Heart left ventricle (tissue), 16 donors: ENCODE measurements around the gene ARMC6. TPM values are rescaled to one million over a fixed set of nuclear protein-coding genes. Genes with fewer than 3 reads are reported as not detected.
A peak's percentile ranks its signal among the peaks of the same experiment; 100 is the strongest.

Source experiments
- ATAC-seq, 4 donors: fragments of 200-7000 bp; cut with Tn5 transposase; one replicate each; pipeline ENCODE4 v1.9.1; 2020 to 2022; ENCODE audit warnings: moderate library complexity in 4 of 4, mild to moderate bottlenecking in 3 of 4, moderate number of reproducible peaks in 1 of 4
- DNase-seq, 5 donors: peaks; one replicate each; pipeline ENCODE4 v3.0.0-alpha.2; 2020
- H3K27ac ChIP-seq, 12 donors: fragments of 200-600 bp; sonication (generic) in 4 of 12; one replicate each; pipeline versions ENCODE4 v1.5.0 to v1.8.0; 2016 to 2022; ENCODE audit warnings: mild to moderate bottlenecking in 2 of 12
- H3K27me3 ChIP-seq, 9 donors: fragments of 200-600 bp; sonication (generic) in 2 of 9; one replicate each; pipeline versions ENCODE4 v1.5.1 to v1.8.0; 2016 to 2022; ENCODE audit warnings: mild to moderate bottlenecking in 3 of 9
- H3K36me3 ChIP-seq, 9 donors: fragments of 200-600 bp; sonication (generic) in 2 of 9; one replicate each; pipeline versions ENCODE4 v1.5.0 to v1.8.0; 2018 to 2022; ENCODE audit warnings: mild to moderate bottlenecking in 2 of 9
- H3K4me1 ChIP-seq, 12 donors: fragments of 200-600 bp; sonication (generic) in 4 of 12; one replicate each; pipeline versions ENCODE4 v1.5.0 to v1.8.0; 2016 to 2022; ENCODE audit warnings: mild to moderate bottlenecking in 3 of 12
- H3K4me3 ChIP-seq, 12 donors: fragments of 200-600 bp; sonication (generic) in 4 of 12; one replicate each; pipeline versions ENCODE4 v1.5.0 to v1.8.0; 2017 to 2022; ENCODE audit warnings: mild to moderate bottlenecking in 9 of 12, moderate library complexity in 4 of 12
- H3K9me3 ChIP-seq, 12 donors: fragments of 200-600 bp; sonication (generic) in 4 of 12; one replicate each; pipeline versions ENCODE4 v1.5.0 to v1.8.0; 2016 to 2022; ENCODE audit warnings: mild to moderate bottlenecking in 1 of 12
- POLR2A ChIP-seq, 2 donors: fragments of 450-650 bp; IDR thresholded peaks; one replicate each; pipeline ENCODE4 v1.6.1; 2017; ENCODE audit warnings: antibody characterized with exemption in 2 of 2, mild to moderate bottlenecking in 2 of 2, moderate library complexity in 2 of 2
- WGBS, 4 donors: extraction: QIAGEN DNeasy Blood & Tissue Kit in 2 of 4; methylation state at CpG; one replicate each; pipeline versions ENCODE4 v1.1.5 to v1.1.7; 2013 to 2018; 5-methylcytosine and 5-hydroxymethylcytosine counted together
- intact Hi-C, 10 donors: fragments of 100-400 bp; cut with DNase I; formaldehyde crosslinking; loops; one replicate each; pipeline versions ENCODE4 v1.11.1 to v1.14.2; 2022
- polyA plus RNA-seq, 2 donors: library from polyadenylated mRNA; stranded (reverse); fragments of 200-250 nt; gene quantifications; one replicate each; pipeline ENCODE4 v1.2.3, GENCODE V29; 2013
- total RNA-seq, 9 donors: library from RNA; depleted of rRNA in 2 of 9; stranded (reverse); fragments of >200 nt in 2 of 9; fragmentation: NEBNext Ultra II Directional in 3 of 9; extraction: Animal tissue kit (Norgen Biotek cat#: 25700) in 3 of 9; gene quantifications; one replicate each; pipeline versions ENCODE4 v1.1.0 to v1.2.4, GENCODE V29; 2016 to 2023
- TF ChIP-seq, protein P1 (sequence below), 12 donors: fragments of 200-600 bp; sonication (generic) in 4 of 12; IDR thresholded peaks; one replicate each; pipeline versions ENCODE4 v1.5.0 to v1.8.0; 2018 to 2022; ENCODE audit warnings: antibody characterized with exemption in 12 of 12, mild to moderate bottlenecking in 5 of 12
- donor health status: ischemic (EF 13 %, LVEDD 7.1; RV severe dilation, severe dysfunction).
- donor health status: healthy with polysubstance abuse.
- donor health status: DM: no; HTN: yes; CAD: no.
- donor health status: DM: no; HTN: no; CAD: no.
- donor health status: ischemic (EF 25% LVEDD 6.9; RV normal size, moderate dysfunction).
- donor health status: ischemic (EF 25% LVEDD 5.7; RV mildly dilated, moderate dysfunction).
- donor health status: healthy.
- donor health status: DM: yes; HTN: yes; CAD: no.
- donor health status: ischemic (EF 35%, LVEDD 5.7; RV mildly dilated, moderate dysfunction).
- donor health status: nonischemic (EF 11% LVEDD 7.7; RV severe dilation, severe dysfunction).
- donor health status: DM: yes; HTN: yes; CAD: no.
- donor health status: PGD.
- donor health status: ischemic (EF 29% LVEDD 5.4; RV normal size, mild dysfunction).
- donor health status: nonischemic (EF 23%, LVEDD 6.1; RV moderate dilation, normal function).

ARMC6 gene
- total and polyA plus RNA-seq, 11 donors, result 9.9 to 24.7 (median 18.0) TPM

DNA sequence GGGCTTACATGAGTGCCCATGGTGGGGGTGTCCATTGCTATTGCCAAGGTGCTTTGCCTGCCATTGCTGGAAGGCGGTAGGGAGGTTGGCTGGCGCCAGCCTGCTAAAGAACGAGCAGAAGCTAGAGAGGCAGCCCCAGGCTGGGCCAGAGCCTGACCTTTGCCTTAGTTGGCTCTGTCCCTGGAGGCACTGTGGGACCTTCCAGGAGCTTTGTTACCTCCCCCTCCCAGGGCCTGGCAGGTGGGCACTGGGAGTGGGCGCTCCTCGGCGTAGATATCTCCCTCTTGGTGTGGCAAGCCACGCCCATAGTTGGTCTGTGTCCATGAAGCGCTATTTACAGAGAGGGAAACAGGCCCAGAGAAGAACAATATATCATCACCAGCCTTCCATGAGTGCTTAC, 28.1 kb downstream of the ARMC6 start:
- peaks cover 0 to 20% (median 17%) of the 10 kb centered on the region in 9 donors for H3K36me3 ChIP-seq
- no peaks in the 10 kb centered on the region for H3K27me3 ChIP-seq
- DNase-seq (peak; percentile 58 to 76 (median 67)), ATAC-seq (peak; percentile 2 to 25 (median 6))
- H3K9me3 ChIP-seq, result no peaks in the 10 kb centered on the region
- 48 to 72% (median 54%) methylated on average over 1 to 8 of the region's 8 CpGs for WGBS, 4 donors
- H3K27ac ChIP-seq, result peak overlapping the region; percentile 58 to 94 (median 82)
- intact Hi-C loops, result loop anchor here in 3 of 10 donors (5.0 kb wide), 2 partner anchors 46 to 76 kb away; partner anchors contain the start of gene TMEM161A (in 2 of the 3)
- TF ChIP-seq, protein P1, sequence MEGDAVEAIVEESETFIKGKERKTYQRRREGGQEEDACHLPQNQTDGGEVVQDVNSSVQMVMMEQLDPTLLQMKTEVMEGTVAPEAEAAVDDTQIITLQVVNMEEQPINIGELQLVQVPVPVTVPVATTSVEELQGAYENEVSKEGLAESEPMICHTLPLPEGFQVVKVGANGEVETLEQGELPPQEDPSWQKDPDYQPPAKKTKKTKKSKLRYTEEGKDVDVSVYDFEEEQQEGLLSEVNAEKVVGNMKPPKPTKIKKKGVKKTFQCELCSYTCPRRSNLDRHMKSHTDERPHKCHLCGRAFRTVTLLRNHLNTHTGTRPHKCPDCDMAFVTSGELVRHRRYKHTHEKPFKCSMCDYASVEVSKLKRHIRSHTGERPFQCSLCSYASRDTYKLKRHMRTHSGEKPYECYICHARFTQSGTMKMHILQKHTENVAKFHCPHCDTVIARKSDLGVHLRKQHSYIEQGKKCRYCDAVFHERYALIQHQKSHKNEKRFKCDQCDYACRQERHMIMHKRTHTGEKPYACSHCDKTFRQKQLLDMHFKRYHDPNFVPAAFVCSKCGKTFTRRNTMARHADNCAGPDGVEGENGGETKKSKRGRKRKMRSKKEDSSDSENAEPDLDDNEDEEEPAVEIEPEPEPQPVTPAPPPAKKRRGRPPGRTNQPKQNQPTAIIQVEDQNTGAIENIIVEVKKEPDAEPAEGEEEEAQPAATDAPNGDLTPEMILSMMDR (IDR thresholded peaks at IDR 0.05), result no peak
- no peak for TF ChIP-seq POLR2A (IDR thresholded peaks at IDR 0.05)
- H3K4me3 ChIP-seq, result no peak overlapping the region
- peaks cover 0 to 39% (median 31%) of the 10 kb centered on the region in 12 donors for H3K4me1 ChIP-seq

DNA sequence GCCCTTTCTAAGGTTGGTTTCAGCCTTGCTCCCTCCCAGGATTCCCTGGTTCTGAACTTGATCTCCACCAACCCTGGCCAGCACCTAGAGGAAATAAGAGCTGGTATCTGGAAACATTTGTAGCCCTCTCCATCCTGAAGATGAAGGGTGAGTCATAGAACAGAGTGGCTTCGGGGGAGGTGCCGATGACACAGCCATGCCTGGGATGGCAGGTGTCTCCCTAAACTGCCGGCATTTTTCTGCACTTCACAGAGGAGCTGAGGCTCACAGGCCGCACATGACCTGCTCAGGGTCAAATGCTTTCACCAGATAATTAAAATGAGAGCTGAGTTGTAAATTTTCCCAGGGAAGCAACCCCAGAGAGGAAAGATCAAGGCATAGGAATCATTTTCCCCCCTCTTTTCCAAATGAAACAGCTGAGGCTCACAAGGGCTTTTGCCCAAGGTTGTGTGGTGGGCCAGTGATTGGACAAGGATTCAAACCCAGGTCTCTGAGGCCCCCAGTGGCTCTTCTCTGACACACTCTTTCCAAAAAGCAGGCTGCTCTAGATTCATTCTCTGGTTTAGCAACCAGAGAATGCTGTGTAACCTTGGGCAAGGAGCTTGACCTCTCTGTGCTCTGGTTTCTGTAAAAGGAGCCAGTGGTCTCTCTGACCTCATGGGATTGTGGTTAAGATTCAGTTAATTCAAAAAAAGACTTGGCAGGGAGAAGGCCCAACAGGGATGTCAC, 29.2 kb downstream of the ARMC6 start:
- H3K27me3 ChIP-seq, result no peaks in the 10 kb centered on the region
- H3K9me3 ChIP-seq, result no peaks in the 10 kb centered on the region
- H3K4me3 ChIP-seq, result peak overlapping the region in 11 of 12 donors; percentile 30 to 95 (median 81)
- DNase-seq (peak in 2 of 5 donors; percentile 10 to 44), ATAC-seq (peak in 1 of 4 donors; percentile 2)
- WGBS, 4 donors, result 71 to 80% (median 74%) methylated on average over 4 of the region's 4 CpGs
- H3K36me3 ChIP-seq, result peaks cover 0 to 10% (median 7%) of the 10 kb centered on the region in 9 donors
- TF ChIP-seq POLR2A (IDR thresholded peaks at IDR 0.05), result no peak
- TF ChIP-seq, protein P1 (IDR thresholded peaks at IDR 0.05), result no peak
- peaks cover 0 to 42% (median 32%) of the 10 kb centered on the region in 12 donors for H3K4me1 ChIP-seq
- peak overlapping the region; percentile 61 to 94 (median 82) for H3K27ac ChIP-seq
- intact Hi-C loops, result loop anchor here in 7 of 10 donors (2.0 to 5.0 kb wide), 4 partner anchors 30 to 76 kb away; partner anchors contain the start of genes TMEM161A (in 5 of the 7), ARMC6 (in 2 of the 7) and SUGP2 (in 2 of the 7)

DNA sequence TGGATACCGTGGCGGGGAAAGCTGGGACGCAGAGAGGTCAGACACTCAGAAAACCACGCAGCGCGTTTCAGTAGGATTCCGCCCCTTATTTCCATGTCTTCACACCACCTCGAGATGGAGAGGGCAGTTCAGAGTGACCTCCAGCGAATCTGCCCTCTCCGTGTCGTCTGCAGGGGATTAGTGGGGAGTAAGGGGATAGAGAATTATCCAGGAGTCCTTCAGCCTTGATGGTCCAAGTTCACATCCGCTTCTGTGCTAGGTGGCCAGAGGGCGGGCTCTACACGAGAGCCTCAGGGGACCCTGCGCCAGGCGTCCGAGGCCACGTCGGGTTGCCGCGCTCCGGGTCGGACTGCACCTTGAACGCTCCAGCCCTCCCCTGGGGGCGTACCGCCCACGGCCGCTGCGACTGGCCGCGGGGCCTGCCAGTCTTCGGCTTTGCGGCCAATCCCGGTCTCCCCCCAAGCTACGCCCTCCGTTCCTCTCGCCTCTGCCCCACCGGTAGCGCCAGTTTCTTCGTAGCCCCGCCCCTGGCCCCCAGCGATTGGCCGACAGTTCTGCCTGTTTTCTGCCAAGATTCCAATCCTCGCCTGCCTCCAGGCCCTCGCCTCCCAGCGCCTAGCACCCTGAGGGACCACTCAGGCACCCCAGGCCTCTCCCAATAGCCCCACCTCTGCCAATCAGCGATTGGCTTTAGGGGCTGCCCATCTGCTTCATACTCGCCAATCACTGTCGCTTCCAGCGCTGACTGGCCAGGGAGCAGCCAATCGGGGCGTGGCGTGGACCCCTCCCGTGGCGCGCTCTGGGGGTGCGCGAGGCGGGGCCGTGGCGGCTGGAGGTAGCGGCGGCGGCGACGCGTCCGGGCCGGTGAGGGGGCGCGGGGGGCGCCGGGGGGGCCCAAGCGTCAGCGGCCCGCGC, 30.0 kb downstream of the ARMC6 start, which contains the start of gene SLC25A42:
SLC25A42 (plus strand) TSS at position 812 of the 915 bp plus-strand sequence. CDS start 32,131 bp downstream, outside the sequence.
- no peaks in the 10 kb centered on the region for H3K9me3 ChIP-seq
- peak; percentile 93 to 97 (median 96) for ATAC-seq
- peak in 1 of 2 donors; percentile 61 for TF ChIP-seq POLR2A (IDR thresholded peaks at IDR 0.05)
- TF ChIP-seq, protein P1 (IDR thresholded peaks at IDR 0.05), result no peak
- peaks cover 0 to 50% (median 37%) of the 10 kb centered on the region in 12 donors for H3K4me1 ChIP-seq
- H3K27ac ChIP-seq, result peak within 1 kb of the TSS; percentile 53 to 94 (median 84)
- H3K27me3 ChIP-seq, result no peaks in the 10 kb centered on the region
- WGBS, 4 donors, result 1 to 2% (median 2%) methylated on average over 60 to 77 of the region's 77 CpGs
- DNase-seq, result peak; percentile 99 to 100 (median 100)
- intact Hi-C loops, result loop anchor here in 7 of 10 donors (2.0 to 5.0 kb wide), 4 partner anchors 31 to 75 kb away; partner anchors contain the start of genes TMEM161A (in 5 of the 7), ARMC6 (in 2 of the 7) and SUGP2 (in 2 of the 7)
- peaks cover 0 to 8% (median 0%) of the 10 kb centered on the region in 9 donors for H3K36me3 ChIP-seq
- peak within 1 kb of the TSS; percentile 51 to 95 (median 81) for H3K4me3 ChIP-seq
